Activated B cell treated with CpG ODN at 0.5 μM for 24 hours (primary cell): ENCODE measurements around the gene SP9. TPM values are rescaled to one million over a fixed set of nuclear protein-coding genes. Genes with fewer than 3 reads are reported as not detected.

Experiments
- ATAC-seq: fragments of 200-7000 bp; cut with Tn5 transposase; one replicate; pipeline ENCODE4 v1.10.0; 2021; ENCODE audit warnings: low read depth, mild to moderate bottlenecking, moderate library complexity
- CTCF ChIA-PET: fragments of 350-600 bp; sonication (Branson Sonifier 250); formaldehyde crosslinking; loops from one replicate; lab custom pipeline; 2021; ENCODE audit warnings: antibody characterized with exemption; lab: Charles Lee
- POLR2A ChIA-PET: fragments of 350-600 bp; sonication (Branson Sonifier 250); formaldehyde crosslinking; loops from one replicate; lab custom pipeline; 2021; ENCODE audit warnings: antibody characterized with exemption; lab: Charles Lee
- DNase-seq: peaks from one replicate; pipeline ENCODE4 v3.0.0; 2022
- H3K27ac Mint-ChIP-seq: one replicate; pipeline ENCODE4 v1.8.0; 2020; ENCODE audit warnings: mixed read lengths
- H3K27me3 Mint-ChIP-seq: one replicate; pipeline ENCODE4 v1.8.0; 2021; ENCODE audit warnings: mixed read lengths
- H3K36me3 Mint-ChIP-seq: one replicate; pipeline ENCODE4 v1.8.0; 2021; ENCODE audit warnings: low read depth, mixed read lengths
- H3K4me1 Mint-ChIP-seq: one replicate; pipeline ENCODE4 v1.8.0; 2021; ENCODE audit warnings: mixed read lengths
- H3K4me3 Mint-ChIP-seq: one replicate; pipeline ENCODE4 v1.8.0; 2020; ENCODE audit warnings: mild to moderate bottlenecking, mixed read lengths
- H3K9me3 Mint-ChIP-seq: one replicate; pipeline ENCODE4 v1.8.0; 2020; ENCODE audit warnings: mixed read lengths
- intact Hi-C: fragments of 100-400 bp; cut with micrococcal nuclease; formaldehyde crosslinking; loops from one replicate; pipeline ENCODE4 v1.15.1; 2024
- total RNA-seq: library from RNA; stranded (reverse); gene quantifications from 2 replicates; pipeline ENCODE4 v1.2.3, GENCODE V29; 2022
- TF ChIP-seq, protein P1 (sequence below): fragments of 200-600 bp; IDR thresholded peaks from one replicate; pipeline ENCODE4 v1.8.0; 2022; ENCODE audit warnings: antibody characterized with exemption, mild to moderate bottlenecking

SP9 gene
- total RNA-seq, 1 donor from 2014 or later, result not detected

DNA sequence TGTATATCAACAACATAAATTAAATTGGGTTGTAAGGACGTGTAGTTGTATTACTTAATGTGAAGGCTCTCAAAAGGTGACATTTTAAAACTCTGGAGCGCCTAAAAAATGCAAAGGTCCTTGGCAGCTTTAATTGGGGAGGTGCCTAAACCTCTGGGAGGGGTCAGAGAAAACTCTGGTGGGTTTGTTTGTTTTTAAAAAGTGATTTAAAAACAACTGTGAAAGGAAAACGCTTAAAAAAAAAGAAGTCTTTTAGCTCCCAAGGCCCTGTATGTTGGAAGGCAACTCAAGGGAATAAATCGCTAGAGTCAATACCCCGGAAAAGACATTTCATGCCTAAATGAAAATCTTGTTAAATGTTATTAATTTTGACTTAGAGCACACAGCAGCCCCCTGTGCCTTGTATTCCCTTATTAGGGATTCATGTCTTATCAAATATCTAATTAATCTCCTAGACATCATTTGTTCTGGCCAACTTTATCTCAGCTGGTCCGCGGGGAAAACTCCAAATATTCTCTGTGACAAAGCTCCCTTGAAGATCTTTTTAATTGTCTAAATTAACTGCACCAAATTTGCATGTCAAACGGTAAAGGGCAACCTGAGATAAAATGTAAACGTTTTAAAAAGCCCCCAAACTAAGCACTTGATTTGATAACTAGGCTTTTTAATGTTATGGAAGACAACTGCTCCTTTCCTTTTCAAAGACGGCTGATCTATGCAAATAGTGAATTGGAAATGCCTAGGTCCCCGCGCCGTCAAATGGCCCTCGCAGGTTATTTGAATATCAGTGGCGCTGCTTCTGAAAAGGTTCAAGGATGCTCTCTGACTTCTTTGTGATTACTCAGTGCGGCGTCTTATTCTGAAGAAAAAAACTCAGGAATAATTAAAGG is 4.2 kb downstream of the SP9 start:
- Mint-ChIP-seq H3K27ac (peak overlapping the region; percentile 18), H3K27me3 (peaks cover 45% of the 10 kb centered on the region), H3K36me3 (no peaks in the 10 kb centered on the region), H3K4me3 (no peak overlapping the region), H3K9me3 (no peaks in the 10 kb centered on the region), H3K4me1 (peaks cover 40% of the 10 kb centered on the region)
- intact Hi-C loops, result loop anchor here (5.0 to 10.0 kb wide), 3 partner anchors 1738 to 1826 kb away; no protein-coding TSS in a partner anchor
- TF ChIP-seq, protein P1, sequence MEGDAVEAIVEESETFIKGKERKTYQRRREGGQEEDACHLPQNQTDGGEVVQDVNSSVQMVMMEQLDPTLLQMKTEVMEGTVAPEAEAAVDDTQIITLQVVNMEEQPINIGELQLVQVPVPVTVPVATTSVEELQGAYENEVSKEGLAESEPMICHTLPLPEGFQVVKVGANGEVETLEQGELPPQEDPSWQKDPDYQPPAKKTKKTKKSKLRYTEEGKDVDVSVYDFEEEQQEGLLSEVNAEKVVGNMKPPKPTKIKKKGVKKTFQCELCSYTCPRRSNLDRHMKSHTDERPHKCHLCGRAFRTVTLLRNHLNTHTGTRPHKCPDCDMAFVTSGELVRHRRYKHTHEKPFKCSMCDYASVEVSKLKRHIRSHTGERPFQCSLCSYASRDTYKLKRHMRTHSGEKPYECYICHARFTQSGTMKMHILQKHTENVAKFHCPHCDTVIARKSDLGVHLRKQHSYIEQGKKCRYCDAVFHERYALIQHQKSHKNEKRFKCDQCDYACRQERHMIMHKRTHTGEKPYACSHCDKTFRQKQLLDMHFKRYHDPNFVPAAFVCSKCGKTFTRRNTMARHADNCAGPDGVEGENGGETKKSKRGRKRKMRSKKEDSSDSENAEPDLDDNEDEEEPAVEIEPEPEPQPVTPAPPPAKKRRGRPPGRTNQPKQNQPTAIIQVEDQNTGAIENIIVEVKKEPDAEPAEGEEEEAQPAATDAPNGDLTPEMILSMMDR, result no peak
- ChIA-PET POLR2A (no interaction called here), CTCF (interaction anchor here (4.2 kb wide), 1 partner anchor 937 kb away, joined by 109 read pairs; no protein-coding TSS in a partner anchor)
- ATAC-seq, result no peak
- no peak for DNase-seq

GRCh38 chr2:174339561-174340399 is 5.0 kb downstream of the SP9 start:
- Mint-ChIP-seq H3K27ac (peak overlapping the region; percentile 18), H3K36me3 (no peaks in the 10 kb centered on the region), H3K4me1 (peaks cover 42% of the 10 kb centered on the region), H3K4me3 (no peak overlapping the region), H3K27me3 (peaks cover 48% of the 10 kb centered on the region), H3K9me3 (no peaks in the 10 kb centered on the region)
- POLR2A ChIA-PET, result no interaction called here
- ATAC-seq, result no peak
- no peak for DNase-seq
- intact Hi-C loops, result loop anchor here (2.0 to 10.0 kb wide), 9 partner anchors 297 to 1825 kb away; partner anchors contain the start of genes CDCA7 and PDK1
- TF ChIP-seq, protein P1, result no peak
- CTCF ChIA-PET, result interaction anchor here (2.6 to 4.2 kb wide), 2 partner anchors 10 to 938 kb away, joined by 28 to 109 read pairs; no protein-coding TSS in a partner anchor

DNA sequence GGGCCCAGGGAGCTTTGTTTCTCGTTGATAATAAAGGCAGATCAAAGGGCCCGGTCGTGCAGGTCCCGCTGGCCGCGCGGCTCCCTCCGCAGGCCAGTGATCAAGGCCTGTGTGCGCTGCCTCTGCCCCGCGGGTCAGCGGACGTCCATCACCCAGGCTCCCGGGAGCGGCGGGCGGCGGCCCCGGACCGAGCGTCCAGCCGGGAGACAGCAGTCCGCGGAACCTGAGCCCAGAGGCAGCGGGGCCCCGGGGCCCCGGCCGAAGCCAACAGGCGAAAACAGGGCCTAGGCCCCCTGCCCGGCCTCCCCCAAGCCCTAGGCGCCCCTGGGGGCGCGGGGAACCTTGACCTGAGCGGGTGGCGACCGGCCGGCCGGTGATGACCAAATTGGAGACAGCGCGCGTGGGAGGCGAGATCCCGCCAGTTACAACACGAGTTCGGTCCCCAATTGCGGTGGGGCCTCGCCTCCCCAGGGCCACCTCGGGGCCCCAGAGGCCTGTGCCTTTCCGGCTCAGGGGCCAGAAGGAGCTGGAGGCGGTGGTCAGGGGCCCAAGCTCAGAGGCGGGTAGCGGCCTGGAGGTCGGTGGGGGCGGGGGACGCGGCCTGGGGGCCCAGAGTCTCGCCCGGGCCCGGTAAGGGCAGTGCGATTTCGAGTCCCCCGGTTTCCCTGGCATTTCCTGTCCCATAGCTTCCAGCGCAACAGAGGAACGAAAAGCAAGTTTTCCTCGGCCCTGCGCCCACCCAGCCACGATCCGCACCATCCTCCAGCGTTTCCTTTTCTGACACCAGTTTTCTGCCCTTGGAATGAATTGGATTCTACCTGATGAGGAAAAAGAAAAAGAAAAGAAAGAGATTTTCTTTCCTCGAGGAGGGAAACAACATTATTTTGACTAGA is 5.9 kb downstream of the SP9 start:
- no peak for ATAC-seq
- intact Hi-C loops, result loop anchor here (1.0 to 10.0 kb wide), 12 partner anchors 11 to 1786 kb away; partner anchors contain the start of genes CDCA7 and PDK1
- peaks cover 39% of the 10 kb centered on the region for H3K4me1 Mint-ChIP-seq

More for the DNA sequence above, 5.9 kb downstream of the SP9 start:
- TF ChIP-seq, protein P1, result no peak
- DNase-seq, result no peak
- Mint-ChIP-seq H3K4me3 (no peak overlapping the region), H3K27ac (peak overlapping the region; percentile 81), H3K36me3 (peaks cover 2% of the 10 kb centered on the region), H3K27me3 (peaks cover 47% of the 10 kb centered on the region), H3K9me3 (no peaks in the 10 kb centered on the region)
- POLR2A ChIA-PET, result interaction anchor here (0.9 kb wide), 1 partner anchor 11 kb away, joined by 3 read pairs; no protein-coding TSS in a partner anchor
- CTCF ChIA-PET, result interaction anchor here (0.9 to 4.2 kb wide), 16 partner anchors 9 to 1313 kb away, joined by 3 to 109 read pairs (median 4); partner anchors contain the start of gene OLA1
